Measurements from ENCODE around the gene AXL.

Gene AXL

DNA sequence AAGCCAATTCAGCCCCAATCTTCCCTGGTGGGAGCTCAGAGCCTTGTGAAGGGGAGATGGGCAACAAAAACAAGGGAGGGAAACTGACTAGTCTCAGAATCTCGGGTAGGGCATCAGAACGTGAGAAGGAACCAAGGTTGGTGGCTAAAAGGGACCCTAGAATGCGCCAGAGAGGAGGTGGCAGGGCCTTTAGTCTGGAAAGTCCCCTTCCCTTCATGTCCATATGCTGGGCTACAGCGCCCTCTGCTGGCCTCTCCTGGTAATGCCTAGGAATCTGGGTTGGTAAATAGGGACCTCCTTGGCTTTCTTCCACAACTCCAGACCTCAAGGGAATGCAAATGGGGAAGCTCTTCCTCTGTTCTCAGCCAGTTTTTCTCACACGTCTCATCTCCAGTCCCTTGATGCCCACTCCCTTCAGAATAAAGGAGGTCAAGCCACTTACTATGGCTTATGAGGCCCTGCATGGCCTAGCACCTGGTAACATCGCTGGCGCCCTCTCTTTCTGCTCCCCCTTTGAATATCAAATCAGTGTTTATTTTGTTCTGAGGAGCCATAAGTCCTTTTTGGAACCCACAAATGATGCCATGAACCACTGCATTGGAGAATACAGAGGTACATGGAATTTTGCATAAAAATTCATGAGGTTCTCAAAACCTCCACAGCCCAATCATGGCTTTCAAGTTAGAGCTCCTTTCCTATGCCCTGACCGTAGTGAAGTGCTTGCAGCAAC, 89.6 kb downstream of the AXL start:
- DNase-seq (ENCODE audit: low read depth) = peak; percentile 86

DNA sequence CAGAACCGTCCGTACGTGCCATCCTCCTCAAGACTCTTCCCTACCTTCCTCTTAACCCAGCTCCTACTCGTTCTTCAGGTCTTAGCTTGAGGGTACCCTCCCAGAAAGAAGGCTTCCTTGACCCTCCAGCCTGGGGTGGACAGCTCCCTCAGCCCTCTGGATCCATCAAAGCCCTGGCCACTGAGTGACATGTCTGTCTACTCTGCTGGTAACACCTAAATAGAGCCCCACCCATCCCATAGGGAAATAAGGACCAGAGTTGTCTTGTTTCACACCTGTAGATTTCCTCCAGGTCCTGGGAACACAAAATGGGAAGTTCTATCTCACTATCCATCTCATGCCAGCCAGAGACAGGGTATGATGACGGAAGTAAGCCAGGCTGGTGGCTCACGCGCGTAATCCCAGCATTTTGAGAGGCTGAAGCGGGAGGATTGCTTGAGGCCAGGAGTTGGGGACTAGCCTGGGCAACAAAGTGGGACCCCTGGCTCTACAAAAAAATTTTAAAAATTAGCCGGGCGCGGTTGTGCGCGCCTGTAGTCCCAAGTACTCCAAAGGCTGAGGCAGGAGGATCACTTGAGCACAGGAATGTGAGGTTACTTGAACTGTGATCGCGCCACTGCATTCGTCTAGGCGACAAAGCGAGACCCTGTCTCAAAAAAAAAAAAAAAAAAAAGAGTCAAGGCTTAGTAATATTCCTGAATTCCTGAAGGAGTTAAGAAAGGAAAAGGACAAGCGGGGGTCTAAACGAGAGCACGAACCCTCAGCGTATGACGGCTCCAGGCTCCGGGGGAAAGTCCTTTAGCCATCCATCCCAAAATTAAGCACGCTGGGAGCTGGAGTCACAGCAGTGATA, 90.4 kb downstream of the AXL start:
- DNase-seq (ENCODE audit: low read depth) = no peak

GRCh38 chr19:41310033-41310831, 91.2 kb downstream of the AXL start, which contains the start of gene CCDC97:
Gene CCDC97 (plus strand): TSS chr19:41310172. CDS start chr19:41310311, 139 bp downstream.
- DNase-seq (ENCODE audit: low read depth) = peak; percentile 86

DNA sequence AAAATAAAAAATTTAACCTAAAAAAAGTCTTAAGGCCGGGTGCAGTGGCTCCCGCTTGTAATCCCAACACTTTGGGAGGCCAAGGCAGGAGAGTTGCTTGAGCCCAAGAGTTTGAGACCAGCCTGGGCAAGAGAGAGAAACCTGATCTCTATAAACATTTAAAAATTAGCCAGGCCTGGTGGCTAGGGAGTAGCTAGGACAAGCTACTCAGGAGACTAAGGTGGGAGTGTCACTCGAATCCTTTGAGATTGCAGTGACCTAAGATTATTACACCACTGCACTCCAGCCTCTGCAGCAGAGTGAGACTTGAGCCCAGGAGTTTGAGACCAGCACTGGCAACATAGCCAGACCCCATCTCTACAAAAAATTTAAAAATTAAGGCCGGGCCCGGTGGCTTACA, 92.0 kb downstream of the AXL start:
- no peak for DNase-seq (ENCODE audit: low read depth)

All from activated T-cell treated with anti-CD3 and anti-CD28 coated beads for 48 hours (primary cell).